ENCODE measurements around the gene SAMHD1.

Gene SAMHD1

DNA sequence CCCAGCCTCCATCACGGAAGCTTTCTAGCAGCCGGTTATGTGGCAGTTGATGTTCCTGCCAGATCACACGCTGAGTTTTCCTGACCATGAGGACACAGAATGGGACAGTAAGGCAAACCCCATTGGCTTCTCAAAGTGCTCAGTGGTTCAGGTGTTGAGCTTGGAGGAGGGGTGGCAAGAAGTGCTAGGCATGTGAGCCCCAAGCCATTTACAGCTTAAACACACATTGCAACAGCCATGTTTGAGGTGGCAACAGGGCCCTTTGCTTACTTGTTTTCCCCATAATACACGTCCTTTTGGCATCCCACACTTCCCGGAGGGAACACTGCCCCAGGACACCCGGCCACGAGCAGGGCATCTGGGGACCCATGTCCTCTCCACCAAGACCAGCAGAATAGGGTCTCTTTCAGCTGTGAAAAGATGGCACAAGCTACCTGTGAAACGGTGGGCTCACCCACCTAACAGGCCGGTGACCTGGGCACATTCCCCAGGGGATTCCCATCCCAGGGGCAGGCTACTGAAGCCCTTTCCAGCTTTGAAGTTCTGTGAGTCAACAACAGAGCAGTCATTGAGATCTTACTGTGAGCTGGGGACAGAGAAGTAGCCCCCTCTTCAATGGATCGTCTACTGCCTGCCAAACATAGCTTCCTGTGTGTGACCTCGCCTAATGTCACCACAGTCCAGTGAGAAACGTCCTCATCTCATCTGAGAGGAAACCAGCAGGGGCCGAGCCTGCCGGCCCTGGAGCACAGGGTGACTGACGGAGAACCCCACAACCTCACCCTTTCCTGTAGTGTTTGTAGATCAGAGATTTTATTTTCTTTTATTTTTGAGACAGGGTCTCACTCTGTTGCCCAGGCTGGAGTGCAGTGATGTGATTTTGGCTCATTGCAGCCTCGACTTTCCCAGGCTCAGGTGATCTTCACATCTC lies 79.6 kb downstream of the SAMHD1 start:
- peak; percentile 63 for DNase-seq

GRCh38 chr20:36866681-36867495 lies 84.6 kb downstream of the SAMHD1 start:
- no peak for DNase-seq

DNA sequence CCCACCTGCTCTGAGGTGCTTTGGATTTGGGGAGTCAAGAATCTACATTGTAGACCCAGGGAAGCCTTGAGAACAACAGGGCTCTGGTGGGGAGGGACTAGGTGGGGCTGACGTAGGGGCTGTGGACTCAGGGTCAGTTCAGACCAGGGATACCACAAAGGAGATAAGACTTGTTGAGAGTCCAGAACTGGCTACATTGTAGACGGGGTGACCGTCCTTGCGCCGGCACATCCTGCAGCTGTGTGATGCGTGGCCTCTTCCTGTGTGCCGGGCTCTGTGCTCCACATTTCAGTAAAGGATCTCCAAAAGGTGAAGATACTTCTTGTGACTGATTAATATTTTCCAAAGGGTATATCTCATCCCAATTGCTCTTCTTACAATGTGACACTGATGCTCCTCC lies 85.3 kb downstream of the SAMHD1 start:
- DNase-seq, result no peak

DNA sequence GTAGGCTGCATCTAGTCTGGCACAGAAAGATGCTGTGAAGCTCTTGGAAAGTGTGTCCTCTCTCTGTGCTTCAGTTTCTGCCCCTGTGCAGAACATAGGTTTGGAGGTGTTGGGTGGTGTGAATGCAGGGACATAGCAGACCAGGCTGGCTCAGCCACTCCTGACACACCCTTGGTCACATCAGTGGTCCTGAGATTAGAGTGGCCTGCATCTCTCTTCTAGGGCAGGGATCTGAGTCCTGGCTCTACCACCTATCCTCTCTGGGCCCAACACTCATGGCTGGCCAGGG lies 85.7 kb downstream of the SAMHD1 start:
- no peak for DNase-seq

- no peak for DNase-seq
Observed at GRCh38 chr20:36865076-36865860, 86.2 kb downstream of the SAMHD1 start.

GRCh38 chr20:36862857-36863668 lies 88.4 kb downstream of the SAMHD1 start:
- DNase-seq, result peak; percentile 12

DNA sequence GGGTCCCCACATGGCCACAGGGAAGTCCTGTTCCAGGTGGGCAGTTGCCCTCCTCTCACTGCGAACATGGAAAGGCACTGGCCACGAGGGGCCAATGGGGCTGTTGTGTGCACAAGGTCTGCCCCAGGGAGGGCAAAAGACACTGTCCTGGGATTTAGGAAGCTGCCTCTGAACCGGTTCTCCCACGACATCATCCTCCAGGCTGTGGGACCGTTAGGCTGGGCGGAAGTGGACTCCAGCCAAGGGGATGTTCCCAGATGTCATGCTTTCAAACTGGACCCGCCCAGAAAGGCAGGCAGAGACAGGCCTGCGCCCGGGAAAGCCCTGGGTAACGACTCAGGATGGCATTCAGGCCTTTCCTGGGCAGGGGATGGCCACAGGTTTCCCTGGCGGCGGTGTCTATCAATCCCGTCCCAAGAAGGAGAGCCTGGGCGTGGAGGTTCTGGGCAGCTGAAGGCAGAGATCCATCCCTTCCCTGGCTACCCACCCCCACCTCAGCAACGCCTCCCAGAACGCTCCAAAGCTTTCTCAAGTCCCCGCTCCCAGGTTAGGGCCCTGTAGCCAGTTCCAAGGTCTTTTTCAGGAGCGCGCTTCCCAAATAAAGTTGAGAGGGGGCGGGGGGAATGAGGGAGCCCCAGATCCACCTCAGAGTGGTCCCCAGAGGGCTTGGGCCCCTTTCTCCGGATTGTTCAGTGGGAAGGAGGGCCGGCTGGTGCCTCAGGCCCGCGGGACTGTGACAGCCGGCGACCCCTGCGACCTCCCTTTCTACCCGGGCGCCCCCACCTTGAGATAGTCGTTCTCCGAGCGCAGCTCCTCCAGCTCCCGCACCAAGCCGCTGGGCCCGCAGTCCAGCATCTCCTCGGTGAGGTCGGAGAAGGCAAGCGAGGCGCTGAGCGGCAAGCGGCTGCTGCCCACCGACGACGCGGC lies 89.4 kb downstream of the SAMHD1 start:
- DNase-seq, result peak; percentile 40

DNA sequence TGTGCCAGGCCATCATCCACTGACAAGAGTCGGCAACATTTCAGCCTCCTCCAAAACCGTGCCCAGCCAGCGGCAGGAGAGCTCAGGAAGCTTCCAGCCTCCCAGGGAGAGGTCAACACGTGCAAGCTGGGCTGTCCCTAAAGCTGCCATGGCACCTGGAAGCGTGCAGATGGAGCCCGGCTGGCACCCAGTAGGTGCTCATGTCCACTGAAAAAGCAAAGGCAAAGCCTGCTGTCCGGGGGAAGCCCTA lies 90.0 kb downstream of the SAMHD1 start:
- DNase-seq, result no peak

GRCh38 chr20:36860811-36861624 lies 90.5 kb downstream of the SAMHD1 start:
- no peak for DNase-seq

- DNase-seq, result no peak
Observed at GRCh38 chr20:36860339-36860738, 91.2 kb downstream of the SAMHD1 start.

DNA sequence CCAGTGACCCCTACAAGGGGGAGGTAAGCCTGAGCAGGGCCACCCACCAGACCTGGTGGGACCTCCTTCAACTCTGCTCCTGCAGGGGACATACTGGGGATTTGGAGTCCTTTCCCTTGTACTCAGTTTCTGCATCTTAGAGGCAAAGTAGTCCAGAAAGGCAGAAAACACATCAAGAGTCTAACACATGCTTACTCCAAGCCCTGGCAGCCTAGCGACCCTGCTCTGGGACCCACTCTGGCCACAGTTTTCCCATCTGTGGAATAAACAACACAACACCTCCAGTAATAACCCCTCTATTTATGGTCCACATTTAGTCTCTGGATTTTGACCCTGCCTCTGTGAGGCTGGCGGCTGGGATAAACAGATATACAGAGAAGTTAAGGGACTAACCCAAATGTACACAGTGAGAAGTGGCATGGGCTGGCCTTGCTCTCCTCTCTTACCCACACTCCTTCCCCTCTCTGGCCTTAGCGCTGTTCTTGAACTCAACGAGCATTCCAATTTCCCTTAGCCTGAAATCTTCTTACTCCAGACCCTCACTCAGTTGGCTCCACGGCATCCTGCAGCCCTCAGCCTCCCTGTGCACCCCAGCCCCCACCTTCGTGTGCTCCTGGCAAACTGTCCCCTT lies 91.7 kb downstream of the SAMHD1 start:
- DNase-seq, result no peak

DNA sequence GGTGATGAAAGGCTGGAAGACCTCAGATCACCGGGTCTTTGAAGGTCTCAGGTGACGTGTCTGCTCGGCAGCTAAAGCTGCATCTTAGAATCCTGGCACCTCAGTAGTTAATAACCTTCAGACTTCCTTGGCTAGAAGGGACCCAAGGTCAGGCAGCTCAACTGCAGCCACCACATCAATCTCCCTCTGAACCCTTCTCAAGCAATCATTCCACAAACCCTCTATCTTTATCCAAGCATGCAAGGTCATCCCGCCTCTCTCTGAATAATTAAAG lies 92.3 kb downstream of the SAMHD1 start:
- DNase-seq, result no peak

- DNase-seq, result peak; percentile 78
Observed at GRCh38 chr20:36856691-36857635, 94.5 kb downstream of the SAMHD1 start.

- peak; percentile 44 for DNase-seq
Observed at GRCh38 chr20:36856195-36856594, 95.3 kb downstream of the SAMHD1 start.

GRCh38 chr20:36855241-36855657 lies 96.3 kb downstream of the SAMHD1 start:
- no peak for DNase-seq

GRCh38 chr20:36854348-36855240 lies 96.9 kb downstream of the SAMHD1 start:
- no peak for DNase-seq

GRCh38 chr20:36852187-36852586 lies 99.3 kb downstream of the SAMHD1 start:
- no peak for DNase-seq

- no peak for DNase-seq
Observed at GRCh38 chr20:36851490-36851889, 100.0 kb downstream of the SAMHD1 start.
